Small intestine (tissue), 16 donors: ENCODE data around the gene ZNF600. TPM values are rescaled to one million over a fixed set of nuclear protein-coding genes. Genes with fewer than 3 reads are reported as not detected.
"Not testable (repeated sequence)": the region's sequence is repeated elsewhere in the genome, so short reads cannot be mapped to it uniquely, and the experiment has no call there.

Source experiments
- DNase-seq, 2 donors: peaks; one replicate each; pipeline versions ENCODE4 v3.0.0 to v3.0.0-alpha.2; 2013
- FAIRE-seq: peaks from 2 replicates; lab custom pipeline; 2012; peaks lifted over from hg19 to GRCh38; lab: Jason Lieb, UNC
- H3K27ac ChIP-seq, 3 donors: one replicate each; pipeline ENCODE4 v1.5.1; 2013; ENCODE audit warnings: low read length in 2 of 3, mild to moderate bottlenecking in 2 of 3, control low read depth in 1 of 3, inconsistent platforms in 1 of 3, low read depth in 1 of 3, moderate library complexity in 1 of 3
- H3K27me3 ChIP-seq, 3 donors: one replicate each; pipeline ENCODE4 v1.6.1; 2013; ENCODE audit warnings: low read length in 3 of 3, inconsistent platforms in 1 of 3; ENCODE audit not compliant: control insufficient read depth in 3 of 3, insufficient read depth in 3 of 3
- H3K36me3 ChIP-seq, 3 donors: one replicate each; pipeline ENCODE4 v1.6.1; 2013; ENCODE audit warnings: low read length in 3 of 3, inconsistent platforms in 1 of 3, low read depth in 1 of 3, mild to moderate bottlenecking in 1 of 3, moderate library complexity in 1 of 3; ENCODE audit not compliant: control insufficient read depth in 3 of 3, insufficient read depth in 2 of 3
- H3K4me1 ChIP-seq, 3 donors: one replicate each; pipeline ENCODE4 v1.6.1; 2013; ENCODE audit warnings: low read length in 2 of 3, inconsistent platforms in 1 of 3, low read depth in 1 of 3, mild to moderate bottlenecking in 1 of 3, moderate library complexity in 1 of 3; ENCODE audit not compliant: control insufficient read depth in 3 of 3, insufficient read depth in 2 of 3
- H3K4me3 ChIP-seq, 3 donors: one replicate each; pipeline ENCODE4 v1.5.1; 2013; ENCODE audit warnings: low read length in 3 of 3, control low read depth in 1 of 3, inconsistent platforms in 1 of 3, low read depth in 1 of 3, mild to moderate bottlenecking in 1 of 3, moderate library complexity in 1 of 3
- H3K9me3 ChIP-seq, 2 donors: one replicate each; pipeline ENCODE4 v1.6.1; 2013; ENCODE audit warnings: low read depth in 1 of 2, low read length in 1 of 2; ENCODE audit not compliant: control insufficient read depth in 2 of 2, insufficient read depth in 1 of 2
- WGBS, 3 donors: extraction: QIAGEN DNeasy Blood & Tissue Kit; methylation state at CpG; one replicate each; pipeline ENCODE4 v1.1.7; 2013; 5-methylcytosine and 5-hydroxymethylcytosine counted together
- long read RNA-seq, 10 donors: transcript quantifications; one replicate each; lab custom pipeline, GENCODE V29; 2026
- polyA plus RNA-seq, 4 donors: library from polyadenylated mRNA; stranded (reverse) in 3 of 4; unstranded in 1 of 4; fragments of 200-250 nt in 3 of 4; fragments of 120-200 nt in 1 of 4; gene quantifications; one replicate each; pipeline versions ENCODE4 v1.2.1 to v1.2.3, GENCODE V29; 2013
- donor health status: healthy with polysubstance abuse.
- donor health status: control.
- donor health status: control.
- donor health status: Bipolar disorder and iron deficiency.
- donor health status: healthy.

The ZNF600 gene
- polyA plus RNA-seq: 10 to 100 TPM in 3 of 4 donors, 1 to 10 TPM in 1; 4.9 to 19.8 (median 17.8) TPM
- long read RNA-seq, donor 1, partial matches to known transcripts: 0 of 5 reads
- long read RNA-seq, donor 1, other reads (novel, unspliced or antisense): 0 of 5 reads
- long read RNA-seq, donor 2, partial matches to known transcripts: 0 of 4 reads
- long read RNA-seq, donor 2, other reads (novel, unspliced or antisense): 0 of 4 reads
- long read RNA-seq, donor 3, partial matches to known transcripts: 0 of 1 reads
- long read RNA-seq, donor 3, other reads (novel, unspliced or antisense): 0 of 1 reads
- long read RNA-seq, donor 4: 0 reads
- long read RNA-seq, donor 5: 0 reads
- long read RNA-seq, donor 6, partial matches to known transcripts: 0 of 4 reads
- long read RNA-seq, donor 6, other reads (novel, unspliced or antisense): 0 of 4 reads
- long read RNA-seq, donor 7: 0 reads
- long read RNA-seq, donor 8, partial matches to known transcripts: 0 of 1 reads
- long read RNA-seq, donor 8, other reads (novel, unspliced or antisense): 0 of 1 reads
- long read RNA-seq, donor 9: 0 reads
- long read RNA-seq, donor 10, partial matches to known transcripts: 0 of 1 reads
- long read RNA-seq, donor 10, other reads (novel, unspliced or antisense): 0 of 1 reads

- not testable (repeated sequence) for FAIRE-seq, H3K4me1 ChIP-seq, H3K27me3 ChIP-seq
- Histone ChIP-seq H3K4me3 (peak within 1 kb of the TSS; percentile 74 to 83 (median 75)), H3K36me3 (peaks cover 0 to 12% (median 0%) of the 10 kb centered on the region in 3 donors), H3K9me3 (peaks cover 0 to 14% of the 10 kb centered on the region in 2 donors), H3K27ac (peak within 1 kb of the TSS; percentile 72 to 94 (median 72))
- peak; percentile 88 to 91 for DNase-seq
- 1 to 7% (median 4%) methylated on average over 44 to 47 of the region's 47 CpGs for WGBS, 3 donors
Measured at GRCh38 chr19:52786464-52787354, at the start of gene ZNF600. Gene ZNF600 (minus strand): TSS chr19:52786791. CDS start chr19:52778888, 7,903 bp downstream.

- not testable (repeated sequence) for H3K4me1 ChIP-seq, FAIRE-seq, DNase-seq, H3K36me3 ChIP-seq, H3K27me3 ChIP-seq, H3K27ac ChIP-seq, H3K4me3 ChIP-seq
- peaks cover 0 to 33% of the 10 kb centered on the region in 2 donors for H3K9me3 ChIP-seq
- 57 to 75% (median 71%) methylated on average over 1 of the region's 1 CpG for WGBS, 3 donors
Measured at GRCh38 chr19:52834289-52834688, 47.7 kb upstream of the ZNF600 start.

- not testable (repeated sequence) for H3K36me3 ChIP-seq, H3K27me3 ChIP-seq, H3K27ac ChIP-seq, H3K4me1 ChIP-seq, DNase-seq, H3K4me3 ChIP-seq, FAIRE-seq
- H3K9me3 ChIP-seq: peaks cover 0 to 27% of the 10 kb centered on the region in 2 donors
- WGBS, 3 donors: 61 to 81% (median 67%) methylated on average over 5 of the region's 5 CpGs
Measured at GRCh38 chr19:52833541-52833940, 47.0 kb upstream of the ZNF600 start.

- not testable (repeated sequence) for H3K27ac ChIP-seq, H3K36me3 ChIP-seq, H3K27me3 ChIP-seq, H3K4me3 ChIP-seq, DNase-seq, FAIRE-seq, H3K4me1 ChIP-seq
- WGBS, 3 donors: 82 to 91% (median 83%) methylated on average over 7 of the region's 7 CpGs
- peaks cover 0 to 14% of the 10 kb centered on the region in 2 donors for H3K9me3 ChIP-seq
Measured at GRCh38 chr19:52829866-52830265, 43.3 kb upstream of the ZNF600 start.

GRCh38 chr19:52825765-52826164 lies 39.2 kb upstream of the ZNF600 start:
- FAIRE-seq (no peak), DNase-seq (no peak)
- 91 to 96% (median 96%) methylated on average over 5 of the region's 5 CpGs for WGBS, 3 donors
- H3K4me1 ChIP-seq: no peaks in the 10 kb centered on the region
- peaks cover 0 to 11% of the 10 kb centered on the region in 2 donors for H3K9me3 ChIP-seq
- no peaks in the 10 kb centered on the region for H3K27me3 ChIP-seq
- no peak overlapping the region for H3K27ac ChIP-seq
- H3K36me3 ChIP-seq: no peaks in the 10 kb centered on the region
- no peak overlapping the region for H3K4me3 ChIP-seq

GRCh38 chr19:52823676-52824075 lies 37.1 kb upstream of the ZNF600 start:
- Histone ChIP-seq H3K4me3 (no peak overlapping the region), H3K36me3 (no peaks in the 10 kb centered on the region), H3K9me3 (peaks cover 0 to 11% of the 10 kb centered on the region in 2 donors), H3K4me1 (no peaks in the 10 kb centered on the region), H3K27me3 (no peaks in the 10 kb centered on the region), H3K27ac (no peak overlapping the region)
- FAIRE-seq: no peak
- WGBS, 3 donors: 94% methylated on average over 12 of the region's 12 CpGs
- DNase-seq: no peak

GRCh38 chr19:52821204-52821960 lies 34.8 kb upstream of the ZNF600 start, which contains the start of gene ZNF28:
Gene ZNF28 (minus strand): TSS chr19:52821633. CDS start chr19:52817958, 3,675 bp downstream.
- DNase-seq: peak; percentile 68 to 69
- not testable (repeated sequence) for H3K27me3 ChIP-seq, H3K4me1 ChIP-seq, FAIRE-seq
- Histone ChIP-seq H3K9me3 (peaks cover 0 to 13% of the 10 kb centered on the region in 2 donors), H3K36me3 (peaks cover 0 to 15% (median 6%) of the 10 kb centered on the region in 3 donors), H3K4me3 (peak within 1 kb of the TSS; percentile 49 to 61 (median 59)), H3K27ac (peak within 1 kb of the TSS in 2 of 3 donors; percentile 27 to 52)
- WGBS, 3 donors: 2 to 4% (median 2%) methylated on average over 18 to 36 of the region's 44 CpGs
